Thoracic aorta (tissue), 2 donors: ENCODE results near the gene TPST1. TPM values are rescaled to one million over a fixed set of nuclear protein-coding genes. Genes with fewer than 3 reads are reported as not detected.
"Not testable (repeated sequence)": the region's sequence is repeated elsewhere in the genome, so short reads cannot be mapped to it uniquely, and the experiment has no call there.

Experiments
- ATAC-seq: fragments of 150-250 bp; one replicate; pipeline ENCODE4 v1.8.0; 2017; ENCODE audit warnings: low read depth; ENCODE audit not compliant: insufficient number of reproducible peaks, low FRiP score
- DNase-seq: peaks from one replicate; pipeline ENCODE4 v3.0.0-alpha.2; 2020; ENCODE audit warnings: low spot score
- H3K27ac ChIP-seq, 2 donors: fragments of 200-600 bp; sonication (generic); 1 replicate in 1 of 2; 2 replicates in 1 of 2; pipeline ENCODE4 v1.5.1; 2016; ENCODE audit warnings: mild to moderate bottlenecking in 2 of 2, moderate library complexity in 2 of 2
- H3K27me3 ChIP-seq: fragments of 200-600 bp; sonication (generic); replicated peaks from 2 replicates; pipeline ENCODE4 v1.6.0; 2016; ENCODE audit warnings: mild to moderate bottlenecking; ENCODE audit not compliant: insufficient read depth
- H3K36me3 ChIP-seq: fragments of 200-600 bp; sonication (generic); one replicate; pipeline ENCODE4 v1.5.1; 2016
- H3K4me1 ChIP-seq, 2 donors: fragments of 200-600 bp; sonication (generic); 1 replicate in 1 of 2; 2 replicates in 1 of 2; pipeline versions ENCODE4 v1.5.1 to v1.6.0; 2016; ENCODE audit warnings: low read depth in 2 of 2, mild to moderate bottlenecking in 1 of 2; ENCODE audit not compliant: control insufficient read depth in 1 of 2
- H3K4me3 ChIP-seq: fragments of 200-600 bp; sonication (generic); 2 replicates; pipeline ENCODE4 v1.5.1; 2016; ENCODE audit warnings: mild to moderate bottlenecking
- H3K9me3 ChIP-seq: fragments of 200-600 bp; sonication (generic); 2 replicates; pipeline ENCODE4 v1.5.1; 2016
- CTCF ChIP-seq: fragments of 200-600 bp; sonication (generic); IDR thresholded peaks from one replicate; pipeline ENCODE4 v1.5.1; 2019; ENCODE audit warnings: antibody characterized with exemption
- total RNA-seq, 2 donors: library from RNA; depleted of rRNA; stranded (reverse); fragments of >200 nt; gene quantifications; one replicate each; pipeline versions ENCODE4 v1.1.0 to v1.2.3, GENCODE V29; 2016

TPST1 gene
- total RNA-seq, 2 donors from 2014 or later = 18.1 to 25.4 TPM

- TF ChIP-seq CTCF = no peak
- no peak for DNase-seq
- no peak for ATAC-seq
- Histone ChIP-seq H3K27me3 (no peaks in the 10 kb centered on the region), H3K9me3 (no peaks in the 10 kb centered on the region), H3K36me3 (peaks cover 3% of the 10 kb centered on the region), H3K4me1 (no peaks in the 10 kb centered on the region), H3K27ac (no peak overlapping the region), H3K4me3 (no peak overlapping the region)
Measured at GRCh38 chr7:66359656-66360211, 154.6 kb downstream of the TPST1 start.

GRCh38 chr7:66362136-66362535 is 157.0 kb downstream of the TPST1 start:
- H3K9me3 ChIP-seq = no peaks in the 10 kb centered on the region
- no peaks in the 10 kb centered on the region for H3K4me1 ChIP-seq
- TF ChIP-seq CTCF = no peak
- H3K27ac ChIP-seq = no peak overlapping the region
- DNase-seq (no peak), ATAC-seq (no peak)
- no peaks in the 10 kb centered on the region for H3K36me3 ChIP-seq
- no peaks in the 10 kb centered on the region for H3K27me3 ChIP-seq
- H3K4me3 ChIP-seq = no peak overlapping the region

- H3K27ac ChIP-seq = no peak overlapping the region
- TF ChIP-seq CTCF = no peak
- H3K4me3 ChIP-seq = no peak overlapping the region
- H3K36me3 ChIP-seq = no peaks in the 10 kb centered on the region
- DNase-seq (no peak), ATAC-seq (no peak)
- H3K27me3 ChIP-seq = no peaks in the 10 kb centered on the region
- H3K4me1 ChIP-seq = no peaks in the 10 kb centered on the region
- H3K9me3 ChIP-seq = no peaks in the 10 kb centered on the region
Measured at GRCh38 chr7:66363635-66364034, 158.5 kb downstream of the TPST1 start.

- not testable (repeated sequence) for H3K27ac ChIP-seq, H3K4me3 ChIP-seq, H3K4me1 ChIP-seq, H3K9me3 ChIP-seq, H3K27me3 ChIP-seq, ATAC-seq, DNase-seq, H3K36me3 ChIP-seq
Measured at GRCh38 chr7:66365031-66365430, 159.9 kb downstream of the TPST1 start.

GRCh38 chr7:66371096-66371824 is 166.1 kb downstream of the TPST1 start:
- no peak overlapping the region for H3K4me3 ChIP-seq
- DNase-seq (no peak), ATAC-seq (no peak)
- H3K27me3 ChIP-seq = no peaks in the 10 kb centered on the region
- no peaks in the 10 kb centered on the region for H3K36me3 ChIP-seq
- no peak for TF ChIP-seq CTCF
- no peaks in the 10 kb centered on the region for H3K4me1 ChIP-seq
- H3K27ac ChIP-seq = no peak overlapping the region
- no peaks in the 10 kb centered on the region for H3K9me3 ChIP-seq

- not testable (repeated sequence) for ATAC-seq
Measured at GRCh38 chr7:66374141-66374840, 169.2 kb downstream of the TPST1 start.

More at GRCh38 chr7:66374141-66374840, 169.2 kb downstream of the TPST1 start:
- H3K4me1 ChIP-seq, H3K27me3 ChIP-seq, H3K27ac ChIP-seq, DNase-seq, H3K36me3 ChIP-seq, H3K4me3 ChIP-seq, H3K9me3 ChIP-seq: not testable (repeated sequence)
